Pancreas (tissue), 10 donors: Measurements from ENCODE around the gene ADD2. TPM values are rescaled to one million over a fixed set of nuclear protein-coding genes. Genes with fewer than 3 reads are reported as not detected.
A peak's percentile ranks its signal among the peaks of the same experiment; 100 is the strongest.
"Not testable (repeated sequence)": the region's sequence is repeated elsewhere in the genome, so short reads cannot be mapped to it uniquely, and the experiment has no call there.

ENCODE experiments used
- ATAC-seq, 4 donors: fragments of 200-7000 bp; cut with Tn5 transposase; one replicate each; pipeline versions ENCODE4 v1.8.0 to v1.9.1; 2020; ENCODE audit warnings: mild to moderate bottlenecking in 4 of 4, moderate library complexity in 4 of 4
- DNase-seq, 6 donors: peaks; one replicate each; pipeline ENCODE4 v3.0.0-alpha.2; 2020
- FAIRE-seq: peaks from 2 replicates; lab custom pipeline; 2012; peaks lifted over from hg19 to GRCh38; lab: Jason Lieb, UNC
- H3K27ac ChIP-seq, 4 donors: fragments of 200-600 bp; sonication (generic); 1 replicate in 3 of 4; 2 replicates in 1 of 4; pipeline versions ENCODE4 v1.5.0 to v1.8.0; 2020
- H3K27me3 ChIP-seq, 4 donors: fragments of 200-600 bp; one replicate each; pipeline ENCODE4 v1.8.0; 2021
- H3K36me3 ChIP-seq, 3 donors: fragments of 200-600 bp; sonication (generic) in 1 of 3; one replicate each; pipeline versions ENCODE4 v1.5.0 to v1.8.0; 2020 to 2021
- H3K4me1 ChIP-seq, 3 donors: fragments of 200-600 bp; one replicate each; pipeline ENCODE4 v1.8.0; 2021
- H3K4me3 ChIP-seq, 4 donors: fragments of 200-600 bp; sonication (generic) in 2 of 4; one replicate each; pipeline versions ENCODE4 v1.5.0 to v1.8.0; 2020 to 2021
- H3K9me3 ChIP-seq, 4 donors: fragments of 200-600 bp; one replicate each; pipeline ENCODE4 v1.8.0; 2021
- WGBS, 2 donors: extraction: QIAGEN DNeasy Blood & Tissue Kit; methylation state at CpG; one replicate each; pipeline ENCODE4 v1.1.7; 2013; 5-methylcytosine and 5-hydroxymethylcytosine counted together
- intact Hi-C, 3 donors: fragments of 100-400 bp; cut with DNase I; formaldehyde crosslinking; loops; one replicate each; pipeline versions ENCODE4 v1.11.1 to v1.14.2; 2022
- polyA plus RNA-seq, 2 donors: library from polyadenylated mRNA; stranded (reverse); fragments of 200-250 nt; gene quantifications; one replicate each; pipeline ENCODE4 v1.2.3, GENCODE V29; 2013
- total RNA-seq, 6 donors: library from RNA; stranded (reverse); fragmentation: NEBNext Ultra II Directional in 4 of 6; extraction: Animal tissue kit (Norgen Biotek cat#: 25700) in 4 of 6; gene quantifications; one replicate each; pipeline versions ENCODE4 v1.2.1 to v1.2.4, GENCODE V29; 2021 to 2023
- TF ChIP-seq, protein P1 (sequence below), 4 donors: fragments of 200-600 bp; sonication (generic) in 3 of 4; IDR thresholded peaks; one replicate each; pipeline versions ENCODE4 v1.5.0 to v1.8.0; 2021; ENCODE audit warnings: antibody characterized with exemption in 4 of 4
- donor health status: healthy with polysubstance abuse.
- donor health status: DM: no; HTN: no; CAD: no; lungs with moderate emphysema.
- donor health status: DM: no; HTN: no; CAD: no.
- donor health status: control.
- donor health status: control.
- donor health status: Bipolar disorder and iron deficiency.
- donor health status: DM: yes; HTN: yes; CAD: no.
- donor health status: DM: no; HTN: no; CAD: no.
- donor health status: DM: no; HTN: no; CAD: no.
- donor health status: DM: yes; HTN: yes; CAD: no.

Gene ADD2
- total and polyA plus RNA-seq, 8 donors: 0.38 to 5.5 (median 3.3) TPM

DNA sequence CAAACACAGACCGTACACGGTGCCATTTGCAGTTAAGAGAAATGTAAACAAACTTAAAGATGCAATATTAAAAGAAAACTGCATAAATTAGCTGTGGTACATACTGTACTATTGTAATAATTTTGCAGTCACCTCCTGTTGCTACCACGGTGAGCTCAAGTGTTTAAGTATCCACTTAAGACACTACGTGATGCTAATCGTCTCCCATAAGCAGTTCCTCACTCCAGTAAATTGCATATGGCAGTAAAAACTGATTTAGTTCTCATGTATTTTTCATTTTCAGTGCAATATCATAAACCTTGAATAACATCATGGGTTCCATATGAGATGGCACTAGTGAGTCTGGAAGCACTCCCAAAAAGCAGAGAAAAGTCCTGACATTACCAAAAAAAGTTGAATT, 38.0 kb upstream of the ADD2 start:
- FAIRE-seq (no peak), DNase-seq (no peak), ATAC-seq (no peak)
- Histone ChIP-seq H3K4me1 (peaks cover 0 to 3% (median 0%) of the 10 kb centered on the region in 3 donors), H3K4me3 (no peak overlapping the region), H3K27ac (no peak overlapping the region), H3K27me3 (no peaks in the 10 kb centered on the region), H3K36me3 (no peaks in the 10 kb centered on the region), H3K9me3 (no peaks in the 10 kb centered on the region)
- TF ChIP-seq, protein P1, sequence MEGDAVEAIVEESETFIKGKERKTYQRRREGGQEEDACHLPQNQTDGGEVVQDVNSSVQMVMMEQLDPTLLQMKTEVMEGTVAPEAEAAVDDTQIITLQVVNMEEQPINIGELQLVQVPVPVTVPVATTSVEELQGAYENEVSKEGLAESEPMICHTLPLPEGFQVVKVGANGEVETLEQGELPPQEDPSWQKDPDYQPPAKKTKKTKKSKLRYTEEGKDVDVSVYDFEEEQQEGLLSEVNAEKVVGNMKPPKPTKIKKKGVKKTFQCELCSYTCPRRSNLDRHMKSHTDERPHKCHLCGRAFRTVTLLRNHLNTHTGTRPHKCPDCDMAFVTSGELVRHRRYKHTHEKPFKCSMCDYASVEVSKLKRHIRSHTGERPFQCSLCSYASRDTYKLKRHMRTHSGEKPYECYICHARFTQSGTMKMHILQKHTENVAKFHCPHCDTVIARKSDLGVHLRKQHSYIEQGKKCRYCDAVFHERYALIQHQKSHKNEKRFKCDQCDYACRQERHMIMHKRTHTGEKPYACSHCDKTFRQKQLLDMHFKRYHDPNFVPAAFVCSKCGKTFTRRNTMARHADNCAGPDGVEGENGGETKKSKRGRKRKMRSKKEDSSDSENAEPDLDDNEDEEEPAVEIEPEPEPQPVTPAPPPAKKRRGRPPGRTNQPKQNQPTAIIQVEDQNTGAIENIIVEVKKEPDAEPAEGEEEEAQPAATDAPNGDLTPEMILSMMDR (IDR thresholded peaks at IDR 0.05): no peak
- intact Hi-C loops: no loop called here
- 73 to 84% methylated on average over 5 of the region's 5 CpGs for WGBS, 2 donors

DNA sequence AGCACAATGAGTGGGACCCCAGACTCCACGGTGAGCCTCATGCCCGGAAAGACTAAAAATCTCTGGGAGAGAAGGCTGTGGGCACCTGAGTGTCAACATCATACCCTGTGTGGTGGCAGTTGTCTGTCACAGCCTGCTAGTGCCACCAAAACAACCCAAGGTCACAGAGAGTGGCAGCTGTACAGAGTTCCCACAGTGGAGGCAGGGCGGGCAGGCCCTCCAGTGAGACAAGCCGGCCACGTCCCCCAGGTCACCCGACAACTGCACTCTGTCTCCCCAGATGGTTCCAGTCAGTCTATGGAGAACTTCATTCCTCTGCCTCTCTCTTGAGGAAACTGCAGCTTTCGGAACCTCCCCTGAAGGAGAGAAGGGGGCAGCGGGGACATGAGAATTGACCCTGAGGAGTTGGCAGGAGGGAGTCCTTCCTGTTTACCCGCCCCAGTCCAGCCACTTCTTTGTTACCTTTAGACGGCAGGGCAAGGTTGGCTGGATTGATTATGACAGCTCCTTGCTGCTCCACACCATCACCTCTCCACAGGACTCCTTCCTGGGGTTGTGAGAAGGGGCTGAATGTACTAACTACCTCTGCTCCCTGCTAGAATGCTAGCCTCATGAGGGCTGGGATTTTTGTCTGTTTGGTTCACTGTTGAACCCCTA, 33.7 kb upstream of the ADD2 start:
- WGBS, 2 donors: 30 to 32% methylated on average over 10 of the region's 10 CpGs
- FAIRE-seq (no peak), ATAC-seq (peak; percentile 85 to 96 (median 90)), DNase-seq (peak in 4 of 6 donors; percentile 39 to 60 (median 47))
- TF ChIP-seq, protein P1 (IDR thresholded peaks at IDR 0.05): no peak
- H3K4me3 ChIP-seq: no peak overlapping the region
- peak overlapping the region in 1 of 4 donors; percentile 46 for H3K27ac ChIP-seq
- peaks cover 0 to 3% (median 0%) of the 10 kb centered on the region in 3 donors for H3K4me1 ChIP-seq
- no peaks in the 10 kb centered on the region for H3K9me3 ChIP-seq
- H3K36me3 ChIP-seq: no peaks in the 10 kb centered on the region
- intact Hi-C loops: no loop called here
- no peaks in the 10 kb centered on the region for H3K27me3 ChIP-seq

DNA sequence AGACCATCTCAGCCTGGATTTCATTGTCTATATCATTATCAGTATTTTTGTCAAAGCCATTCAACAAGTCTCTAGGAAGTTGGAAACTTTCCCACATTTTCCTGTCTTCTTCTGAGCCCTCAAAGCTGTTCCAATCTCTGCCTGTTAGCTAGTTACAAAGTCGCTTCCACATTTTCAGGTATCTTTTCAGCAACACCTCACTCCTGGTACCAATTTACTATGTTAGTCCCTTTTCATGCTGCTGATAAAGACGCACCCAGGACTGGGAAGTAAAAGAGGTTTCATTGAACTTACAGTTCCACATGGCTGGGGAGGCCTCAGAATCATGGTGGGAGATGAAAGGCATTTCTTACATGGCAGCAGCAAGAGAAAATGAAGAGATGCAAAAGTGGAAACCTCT, 31.7 kb upstream of the ADD2 start:
- intact Hi-C loops: no loop called here
- 90 to 95% methylated on average over 2 of the region's 2 CpGs for WGBS, 2 donors

DNA sequence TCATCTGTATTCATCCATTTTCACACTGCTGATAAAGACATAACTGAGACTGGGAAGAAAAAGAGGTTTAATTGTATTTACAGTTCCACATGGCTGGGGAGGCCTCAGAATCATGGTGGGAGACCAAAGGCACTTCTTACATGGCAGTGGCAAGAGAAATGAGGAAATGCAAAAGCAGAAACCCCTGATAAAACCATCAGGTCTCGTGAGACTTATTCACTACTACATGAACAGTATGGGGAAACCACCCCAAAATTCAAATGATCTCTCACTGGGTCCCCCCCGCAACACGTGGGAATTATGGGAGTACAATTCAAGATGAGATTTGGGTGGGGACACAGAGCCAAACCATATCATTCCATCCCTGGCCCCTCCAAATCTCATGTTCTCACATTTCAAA, 30.0 kb upstream of the ADD2 start:
- H3K4me3 ChIP-seq, DNase-seq, H3K9me3 ChIP-seq, H3K27ac ChIP-seq, FAIRE-seq, H3K36me3 ChIP-seq, H3K4me1 ChIP-seq, intact Hi-C loops, H3K27me3 ChIP-seq, ATAC-seq: not testable (repeated sequence)
- 93 to 94% methylated on average over 3 of the region's 3 CpGs for WGBS, 2 donors

More for the DNA sequence above, 31.7 kb upstream of the ADD2 start:
- peaks cover 0 to 3% (median 0%) of the 10 kb centered on the region in 3 donors for H3K4me1 ChIP-seq
- DNase-seq (no peak), FAIRE-seq (no peak), ATAC-seq (no peak)
- H3K27ac ChIP-seq: no peak overlapping the region
- H3K4me3 ChIP-seq: no peak overlapping the region
- no peaks in the 10 kb centered on the region for H3K9me3 ChIP-seq
- TF ChIP-seq, protein P1 (IDR thresholded peaks at IDR 0.05): no peak
- no peaks in the 10 kb centered on the region for H3K36me3 ChIP-seq
- no peaks in the 10 kb centered on the region for H3K27me3 ChIP-seq

DNA sequence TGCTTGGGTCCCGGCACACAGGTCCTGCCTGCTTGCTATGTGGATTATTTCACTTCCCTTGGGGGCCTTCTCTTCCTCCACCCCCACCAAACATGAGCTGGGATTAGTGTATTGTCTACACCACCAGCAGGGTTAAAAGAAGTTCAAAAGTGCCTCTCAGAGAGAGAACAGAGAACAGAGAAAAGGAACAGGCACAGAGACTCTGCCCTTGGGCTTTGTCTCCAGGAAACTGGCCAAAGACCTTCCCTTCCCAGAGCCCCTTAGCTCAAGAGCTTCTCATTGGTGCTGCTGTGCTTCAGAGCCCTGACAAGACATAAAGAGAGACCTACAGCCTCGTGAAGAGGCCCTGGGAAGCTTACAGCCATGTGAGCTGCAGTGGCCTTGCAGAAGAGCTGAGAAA, 29.5 kb upstream of the ADD2 start:
- 54 to 61% methylated on average over 2 of the region's 2 CpGs for WGBS, 2 donors
- TF ChIP-seq, protein P1 (IDR thresholded peaks at IDR 0.05): no peak
- no peak for DNase-seq
- Histone ChIP-seq H3K27me3 (no peaks in the 10 kb centered on the region), H3K4me3 (no peak overlapping the region), H3K9me3 (no peaks in the 10 kb centered on the region), H3K27ac (no peak overlapping the region), H3K36me3 (no peaks in the 10 kb centered on the region), H3K4me1 (peaks cover 0 to 3% (median 0%) of the 10 kb centered on the region in 3 donors)
- intact Hi-C loops: no loop called here
- FAIRE-seq: no peak
- ATAC-seq: no peak
